B cell (primary cell): ENCODE measurements around the gene CNTNAP2. TPM values are rescaled to one million over a fixed set of nuclear protein-coding genes. Genes with fewer than 3 reads are reported as not detected.

Source experiments
- ATAC-seq: fragments of 200-7000 bp; cut with Tn5 transposase; one replicate; pipeline ENCODE4 v1.10.0; 2021; ENCODE audit warnings: low read depth, mild to moderate bottlenecking, moderate number of reproducible peaks, moderate library complexity
- CTCF ChIA-PET: fragments of 350-600 bp; sonication (Branson Sonifier 250); formaldehyde crosslinking; loops from one replicate; lab custom pipeline; 2021; ENCODE audit warnings: antibody characterized with exemption, inconsistent platforms; lab: Charles Lee
- POLR2A ChIA-PET: fragments of 350-600 bp; sonication (Branson Sonifier 250); formaldehyde crosslinking; loops from one replicate; lab custom pipeline; 2021; ENCODE audit warnings: antibody characterized with exemption; lab: Charles Lee
- DNase-seq: peaks from one replicate; pipeline ENCODE4 v3.0.0; 2013
- H2AFZ ChIP-seq: 2 replicates; pipeline ENCODE4 v1.6.1; 2012; ENCODE audit warnings: mild to moderate bottlenecking, low read depth, low read length; ENCODE audit not compliant: insufficient read depth, poor library complexity, severe bottlenecking
- H3K27ac ChIP-seq, 2 donors: 1 replicate in 1 of 2; 2 replicates in 1 of 2; pipeline ENCODE4 v1.5.1; 2012 to 2013; ENCODE audit warnings: low read length in 2 of 2, mild to moderate bottlenecking in 2 of 2, moderate library complexity in 1 of 2
- H3K27me3 ChIP-seq, 4 experiments: fragments of 200-600 bp in 1 of 4; sonication (generic) in 1 of 4; replicated peaks in 1 of 4; 1 replicate in 2 of 4; 2 replicates in 2 of 4; pipeline versions ENCODE4 v1.6.1 to v1.7.0; 2013 to 2016; ENCODE audit warnings: low read length in 3 of 4, mild to moderate bottlenecking in 2 of 4, mixed read lengths in 1 of 4, moderate library complexity in 1 of 4; ENCODE audit not compliant: insufficient read depth in 4 of 4, control insufficient read depth in 3 of 4; ENCODE audit errors: control extremely low read depth in 1 of 4
- H3K36me3 ChIP-seq, 2 experiments: replicated peaks in 1 of 2; 1 replicate in 1 of 2; 2 replicates in 1 of 2; pipeline versions ENCODE4 v1.6.1 to v1.7.1; 2013; ENCODE audit warnings: low read length in 1 of 2; ENCODE audit not compliant: insufficient read depth in 2 of 2, control insufficient read depth in 1 of 2; ENCODE audit errors: control extremely low read depth in 1 of 2, extremely low read depth in 1 of 2
- H3K4me1 ChIP-seq, 2 donors: fragments of 200-600 bp in 1 of 2; sonication (generic) in 1 of 2; 1 replicate in 1 of 2; 2 replicates in 1 of 2; pipeline versions ENCODE4 v1.5.1 to v1.6.1; 2013 to 2017; ENCODE audit warnings: low read length in 2 of 2; ENCODE audit not compliant: control insufficient read depth in 2 of 2, insufficient read depth in 2 of 2
- H3K4me2 ChIP-seq: replicated peaks from 2 replicates; pipeline ENCODE3; 2012; ENCODE audit warnings: mild to moderate bottlenecking, low read depth, low read length; ENCODE audit not compliant: poor library complexity, severe bottlenecking
- H3K4me3 ChIP-seq, 5 experiments: fragments of 200-600 bp in 1 of 5; sonication (generic) in 1 of 5; 1 replicate in 3 of 5; 2 replicates in 2 of 5; pipeline versions ENCODE4 v1.5.1 to v1.7.0; 2011 to 2016; ENCODE audit warnings: low read length in 4 of 5, mild to moderate bottlenecking in 4 of 5, low read depth in 2 of 5, control low read depth in 1 of 5, moderate library complexity in 1 of 5; ENCODE audit not compliant: insufficient read depth in 1 of 5; ENCODE audit errors: control extremely low read depth in 1 of 5, extremely low read depth in 1 of 5
- H3K79me2 ChIP-seq: fragments of 200-600 bp; sonication (generic); one replicate; pipeline ENCODE4 v1.6.0; 2016; ENCODE audit warnings: low read length; ENCODE audit not compliant: control insufficient read depth, insufficient read depth
- H3K9ac ChIP-seq: fragments of 200-600 bp; sonication (generic); 2 replicates; pipeline ENCODE4 v1.6.1; 2017; ENCODE audit warnings: mild to moderate bottlenecking, low read length, moderate library complexity
- H3K9me3 ChIP-seq, 3 donors: one replicate each; pipeline versions ENCODE4 v1.6.1 to v1.7.1; 2013; ENCODE audit warnings: low read length in 2 of 3; ENCODE audit not compliant: control insufficient read depth in 2 of 3, insufficient read depth in 1 of 3; ENCODE audit errors: control extremely low read depth in 1 of 3
- H4K20me1 ChIP-seq: 2 replicates; pipeline ENCODE4 v1.6.0; 2012; ENCODE audit warnings: mild to moderate bottlenecking, low read length; ENCODE audit not compliant: insufficient read depth, control insufficient read depth, poor library complexity, severe bottlenecking
- H3K27ac Mint-ChIP-seq: one replicate; pipeline ENCODE4 v1.8.0; 2021; ENCODE audit warnings: mixed read lengths
- H3K27me3 Mint-ChIP-seq: one replicate; pipeline ENCODE4 v1.8.0; 2021; ENCODE audit warnings: mixed read lengths
- H3K4me1 Mint-ChIP-seq: one replicate; pipeline ENCODE4 v1.8.0; 2021; ENCODE audit warnings: mixed read lengths
- H3K4me3 Mint-ChIP-seq: one replicate; pipeline ENCODE4 v1.8.0; 2021; ENCODE audit warnings: mixed read lengths
- H3K9me3 Mint-ChIP-seq: one replicate; pipeline ENCODE4 v1.8.0; 2022; ENCODE audit warnings: mixed read lengths; ENCODE audit not compliant: insufficient read depth
- CTCF ChIP-seq: fragments of 200-600 bp; IDR thresholded peaks from one replicate; pipeline ENCODE4 v1.8.0; 2022; ENCODE audit warnings: antibody characterized with exemption, mild to moderate bottlenecking
- EZH2 ChIP-seq: IDR thresholded peaks from 2 replicates; pipeline ENCODE4 v1.6.1; 2012; ENCODE audit warnings: borderline replicate concordance, low read depth, mild to moderate bottlenecking, moderate library complexity, low read length; ENCODE audit not compliant: insufficient read depth, poor library complexity, severe bottlenecking
- whole genome bisulfite sequencing: methylation state at CpG from one replicate; pipeline ENCODE4 v1.1.5; 2013; ENCODE audit warnings: missing lambda C conversion rate; ENCODE audit not compliant: insufficient coverage; 5-methylcytosine and 5-hydroxymethylcytosine counted together
- intact Hi-C: fragments of 100-400 bp; cut with micrococcal nuclease; formaldehyde crosslinking; loops from one replicate; pipeline ENCODE4 v1.10.0; 2022
- polyA plus RNA-seq: library from polyadenylated mRNA; depleted of rRNA; stranded (reverse); fragments of >200 nt; gene quantifications from 2 replicates; pipeline ENCODE4 v1.2.3, GENCODE V29; 2012
- total RNA-seq, 2 donors: library from RNA; stranded (reverse); fragments of 120-200 nt in 1 of 2; gene quantifications; 1 replicate in 1 of 2; 2 replicates in 1 of 2; pipeline versions ENCODE4 v1.2.3 to v1.2.4, GENCODE V29; 2013 to 2022

Gene CNTNAP2
- total and polyA plus RNA-seq, 2 donors (not counting 1 experiment from before 2014, with no cell fraction given): 7.4 to 16.6 TPM

- Mint-ChIP-seq H3K9me3 (peaks cover 6% of the 10 kb centered on the region), H3K4me1 (no peaks in the 10 kb centered on the region), H3K27me3 (no peaks in the 10 kb centered on the region), H3K4me3 (no peak overlapping the region), H3K27ac (no peak overlapping the region)
- Histone ChIP-seq H3K4me1 (no peaks in the 10 kb centered on the region), H3K36me3 (no peaks in the 10 kb centered on the region), H3K27me3 (no peaks in the 10 kb centered on the region), H3K4me3 (no peak overlapping the region), H3K9me3 (peaks cover 0 to 4% (median 0%) of the 10 kb centered on the region in 3 donors), H3K9ac (no peak overlapping the region), H4K20me1 (no peaks in the 10 kb centered on the region), H2AFZ (no peak overlapping the region), H3K27ac (no peak overlapping the region), H3K4me2 (no peak overlapping the region), H3K79me2 (no peaks in the 10 kb centered on the region)
- no CpG with 5 or more reads among the region's 1 CpG for whole genome bisulfite sequencing
- TF ChIP-seq EZH2 (no peak), CTCF (no peak)
- intact Hi-C loops: no loop called here
- ChIA-PET CTCF (no interaction called here), POLR2A (no interaction called here)
- ATAC-seq: no peak
- no peak for DNase-seq
Measured at GRCh38 chr7:146948703-146949102, 832.1 kb downstream of the CNTNAP2 start.

- Mint-ChIP-seq H3K27me3 (no peaks in the 10 kb centered on the region), H3K4me3 (no peak overlapping the region), H3K27ac (no peak overlapping the region), H3K4me1 (no peaks in the 10 kb centered on the region), H3K9me3 (peaks cover 1% of the 10 kb centered on the region)
- Histone ChIP-seq H3K79me2 (no peaks in the 10 kb centered on the region), H3K4me3 (no peak overlapping the region), H3K27me3 (no peaks in the 10 kb centered on the region), H3K4me1 (no peaks in the 10 kb centered on the region), H3K9ac (no peak overlapping the region), H3K27ac (no peak overlapping the region), H2AFZ (no peak overlapping the region), H3K36me3 (no peaks in the 10 kb centered on the region), H4K20me1 (no peaks in the 10 kb centered on the region), H3K9me3 (no peaks in the 10 kb centered on the region), H3K4me2 (no peak overlapping the region)
- DNase-seq: no peak
- TF ChIP-seq CTCF (no peak), EZH2 (no peak)
- ChIA-PET POLR2A (no interaction called here), CTCF (no interaction called here)
- intact Hi-C loops: no loop called here
- no peak for ATAC-seq
Measured at GRCh38 chr7:146956321-146956720, 839.7 kb downstream of the CNTNAP2 start.
